Vagina (tissue), 2 donors: Measurements from ENCODE around the gene TULP4.

Experiments used
- CTCF ChIP-seq, 3 experiments: fragments of 450-650 bp in 2 of 3; fragments of 200-600 bp in 1 of 3; sonication (generic) in 1 of 3; IDR thresholded peaks; one replicate each; pipeline ENCODE4 v1.5.1; 2017 to 2019; ENCODE audit warnings: antibody characterized with exemption in 3 of 3, mild to moderate bottlenecking in 2 of 3, moderate library complexity in 2 of 3
- POLR2A ChIP-seq, 2 donors: fragments of 450-650 bp; IDR thresholded peaks; one replicate each; pipeline ENCODE4 v1.6.1; 2017; ENCODE audit warnings: antibody characterized with exemption in 2 of 2, mild to moderate bottlenecking in 2 of 2, moderate library complexity in 2 of 2

DNA sequence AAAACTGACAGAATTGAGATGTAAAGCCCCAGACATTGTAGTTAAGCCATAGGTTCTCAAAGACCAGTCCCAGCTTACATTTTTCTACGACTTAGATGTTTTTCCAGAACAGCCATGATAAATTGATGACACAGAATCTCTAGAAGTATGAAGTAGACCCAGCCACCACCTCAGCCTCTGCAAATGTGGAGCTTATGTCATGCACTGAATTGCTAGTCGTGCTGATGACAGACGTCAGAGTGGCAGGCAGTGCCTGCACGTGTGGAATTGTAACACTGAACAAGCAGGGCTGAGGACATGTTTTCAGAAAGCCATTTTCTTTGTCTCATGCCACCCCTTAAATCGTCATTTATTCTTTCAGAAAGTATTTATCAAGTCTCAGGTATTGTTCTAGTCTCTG lies 175.2 kb downstream of the TULP4 start:
- TF ChIP-seq CTCF (IDR thresholded peaks at IDR 0.05), result no peak
- no peak for TF ChIP-seq POLR2A (IDR thresholded peaks at IDR 0.05)
